Endothelial cell of umbilical vein (primary cell): ENCODE measurements around the gene EDDM3A. TPM values are rescaled to one million over a fixed set of nuclear protein-coding genes. Genes with fewer than 3 reads are reported as not detected.

Experiments
- BruUV-seq: library from RNA; stranded (reverse); fragments of 400-500 nt; replicated peaks from 2 replicates; lab custom pipeline; 2021; lab: Mats Ljungman, UMichigan
- CTCF ChIA-PET: fragments of 300-600, 350-600 bp; sonication (Branson Sonifier 250); formaldehyde crosslinking; loops from one replicate; lab custom pipeline; 2021; ENCODE audit warnings: antibody characterized with exemption, inconsistent platforms; lab: Charles Lee
- POLR2A ChIA-PET: fragments of 300-600, 350-600 bp; sonication (Branson Sonifier 250); formaldehyde crosslinking; loops from one replicate; lab custom pipeline; 2021; ENCODE audit warnings: antibody characterized with exemption, inconsistent platforms; lab: Charles Lee
- DNase-seq: peaks from one replicate; pipeline ENCODE4 v3.0.0-alpha.2; 2011; ENCODE audit warnings: low read depth, low spot score
- FAIRE-seq: peaks from 2 replicates; lab custom pipeline; 2011; peaks lifted over from hg19 to GRCh38; lab: Jason Lieb, UNC
- H2AFZ ChIP-seq: 2 replicates; pipeline ENCODE4 v1.6.0; 2012; ENCODE audit warnings: low read depth, low read length, control low read depth, inconsistent platforms
- H3K27ac ChIP-seq: 2 replicates; pipeline ENCODE4 v1.5.1; 2011; ENCODE audit warnings: low read depth, mild to moderate bottlenecking, control low read depth, low read length, moderate library complexity; ENCODE audit not compliant: insufficient read depth
- H3K27me3 ChIP-seq, 2 experiments: 2 replicates each; pipeline versions ENCODE4 v1.6.0 to v1.6.1; 2011; ENCODE audit warnings: low read length in 2 of 2, mixed read lengths in 1 of 2; ENCODE audit not compliant: control insufficient read depth in 2 of 2, insufficient read depth in 2 of 2
- H3K36me3 ChIP-seq, 2 experiments: 2 replicates in 1 of 2; 3 replicates in 1 of 2; pipeline ENCODE4 v1.5.1; 2011; ENCODE audit warnings: low read length in 2 of 2, mild to moderate bottlenecking in 1 of 2, moderate library complexity in 1 of 2; ENCODE audit not compliant: control insufficient read depth in 2 of 2, insufficient read depth in 2 of 2; ENCODE audit errors: extremely low read depth in 1 of 2
- H3K4me1 ChIP-seq: 3 replicates; pipeline ENCODE4 v1.5.1; 2011; ENCODE audit warnings: mild to moderate bottlenecking, low read length; ENCODE audit not compliant: control insufficient read depth, insufficient read depth; ENCODE audit errors: extremely low read depth
- H3K4me2 ChIP-seq: 2 replicates; pipeline ENCODE4 v1.6.1; 2011; ENCODE audit warnings: low read length, control low read depth, mixed read lengths; ENCODE audit not compliant: insufficient read depth
- H3K4me3 ChIP-seq, 3 experiments: fragments of 200-600 bp in 1 of 3; sonication (generic), shearing (Covaris generic) in 1 of 3; replicated peaks in 1 of 3; 2 replicates each; pipeline ENCODE4 v1.5.1; 2011 to 2016; ENCODE audit warnings: control low read depth in 3 of 3, low read length in 3 of 3, mild to moderate bottlenecking in 2 of 3, inconsistent platforms in 1 of 3, low read depth in 1 of 3, moderate library complexity in 1 of 3; ENCODE audit not compliant: insufficient read depth in 1 of 3
- H3K79me2 ChIP-seq: 2 replicates; pipeline ENCODE4 v1.6.0; 2012; ENCODE audit warnings: low read length, inconsistent platforms; ENCODE audit not compliant: control insufficient read depth, insufficient read depth
- H3K9ac ChIP-seq: replicated peaks from 2 replicates; pipeline ENCODE3; 2011; ENCODE audit warnings: low read length, control low read depth; ENCODE audit not compliant: insufficient read depth; ENCODE audit errors: extremely low read depth
- H3K9me1 ChIP-seq: replicated peaks from 3 replicates; pipeline ENCODE4 v1.6.0; 2011; ENCODE audit warnings: mild to moderate bottlenecking, low read length; ENCODE audit not compliant: control insufficient read depth, insufficient read depth; ENCODE audit errors: extremely low read depth
- H3K9me3 ChIP-seq: replicated peaks from 2 replicates; pipeline ENCODE4 v1.5.1; 2012; ENCODE audit warnings: low read length, inconsistent platforms; ENCODE audit not compliant: control insufficient read depth, insufficient read depth
- H4K20me1 ChIP-seq: replicated peaks from 2 replicates; pipeline ENCODE3; 2011; ENCODE audit warnings: mild to moderate bottlenecking, low read length; ENCODE audit not compliant: control insufficient read depth, insufficient read depth; ENCODE audit errors: extremely low read depth
- EZH2 ChIP-seq: IDR thresholded peaks from 2 replicates; pipeline ENCODE4 v1.6.1; 2012; ENCODE audit warnings: borderline replicate concordance, low read depth, mild to moderate bottlenecking, moderate library complexity, low read length, inconsistent platforms; ENCODE audit not compliant: severe bottlenecking
- FOS ChIP-seq: IDR thresholded peaks from 2 replicates; pipeline ENCODE4 v1.6.1; 2011; ENCODE audit warnings: mild to moderate bottlenecking, low read length, moderate library complexity, borderline replicate concordance; ENCODE audit not compliant: insufficient read depth
- GATA2 ChIP-seq: IDR thresholded peaks from 2 replicates; pipeline ENCODE4 v1.7.0; 2011; ENCODE audit warnings: low read depth, mild to moderate bottlenecking, moderate library complexity, mixed read lengths, low read length; ENCODE audit not compliant: insufficient read length, insufficient read depth
- JUN ChIP-seq: IDR thresholded peaks from 2 replicates; pipeline ENCODE4 v1.6.1; 2011; ENCODE audit warnings: borderline replicate concordance, low read depth; ENCODE audit not compliant: insufficient read length, insufficient read depth
- MYC ChIP-seq: IDR thresholded peaks from one replicate; pipeline ENCODE4 v1.6.1; 2011; ENCODE audit warnings: mild to moderate bottlenecking, low read depth, low read length
- POLR2A ChIP-seq: IDR thresholded peaks from 2 replicates; pipeline ENCODE4 v1.6.1; 2012; ENCODE audit warnings: low read depth, mild to moderate bottlenecking, control low read depth, low read length
- POLR2AphosphoS5 ChIP-seq: IDR thresholded peaks from 2 replicates; pipeline ENCODE4 v1.6.1; 2012; ENCODE audit warnings: low read depth, mild to moderate bottlenecking, control low read depth, low read length, moderate library complexity; ENCODE audit not compliant: insufficient read depth
- dilution Hi-C: fragments of 300-500 bp; cut with MboI; formaldehyde crosslinking; loops from one replicate; pipeline ENCODE4 v1.15.0; 2019; ENCODE audit warnings: low sequenced_read_pairs; ENCODE audit not compliant: extremely low pct_ligation_motif_present
- intact Hi-C: fragments of 100-400 bp; cut with micrococcal nuclease; formaldehyde crosslinking; loops from one replicate; pipeline ENCODE4 v1.10.0; 2022
- polyA plus RNA-seq, 4 experiments: library from polyadenylated mRNA; depleted of rRNA in 3 of 4; stranded (reverse) in 3 of 4; unstranded in 1 of 4; fragments of >200 nt; gene quantifications; 2 replicates each; pipeline versions ENCODE4 v1.2.1 to v1.2.3, GENCODE V29; 2011 to 2012; ENCODE audit warnings: missing spikeins in 1 of 4
- total RNA-seq: library from RNA; stranded (reverse); gene quantifications from 2 replicates; pipeline ENCODE4 v1.2.3, GENCODE V29; 2021
- TF ChIP-seq, protein P1 (sequence below): IDR thresholded peaks from 2 replicates; pipeline ENCODE4 v1.6.1; 2011; ENCODE audit not compliant: insufficient read depth, insufficient read length
- TF ChIP-seq, protein P2 (sequence below), 2 donors: IDR thresholded peaks; 1 replicate in 1 of 2; 2 replicates in 1 of 2; pipeline ENCODE4 v1.5.1; 2011; ENCODE audit warnings: low read length in 2 of 2, mild to moderate bottlenecking in 2 of 2, moderate library complexity in 2 of 2, control low read depth in 1 of 2, inconsistent platforms in 1 of 2, low read depth in 1 of 2; ENCODE audit not compliant: insufficient read depth in 1 of 2; ENCODE audit errors: extremely low read depth in 1 of 2

Gene EDDM3A
- total and polyA plus RNA-seq, 2 donors (not counting 3 experiments of a cell fraction or from before 2014, with no cell fraction given): not detected

- POLR2A ChIA-PET: no interaction called here
- no peaks in the 10 kb centered on the region for H4K20me1 ChIP-seq
- no peak overlapping the region for H3K4me2 ChIP-seq
- no TSS peak for BruUV-seq
- dilution Hi-C loops: no loop called here
- DNase-seq (no peak), FAIRE-seq (no peak)
- no peak overlapping the region for H2AFZ ChIP-seq
- CTCF ChIA-PET: interaction anchor here (1.4 kb wide), 1 partner anchor 106 kb away, joined by 3 read pairs; no protein-coding TSS in a partner anchor
- H3K9ac ChIP-seq: no peak overlapping the region
- H3K27ac ChIP-seq: no peak overlapping the region
- H3K4me1 ChIP-seq: no peaks in the 10 kb centered on the region
- TF ChIP-seq FOS (no peak), MYC (no peak), JUN (no peak), GATA2 (no peak), POLR2AphosphoS5 (no peak), POLR2A (no peak), EZH2 (no peak)
- TF ChIP-seq, protein P1, sequence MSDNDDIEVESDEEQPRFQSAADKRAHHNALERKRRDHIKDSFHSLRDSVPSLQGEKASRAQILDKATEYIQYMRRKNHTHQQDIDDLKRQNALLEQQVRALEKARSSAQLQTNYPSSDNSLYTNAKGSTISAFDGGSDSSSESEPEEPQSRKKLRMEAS: no peak
- TF ChIP-seq, protein P2, sequence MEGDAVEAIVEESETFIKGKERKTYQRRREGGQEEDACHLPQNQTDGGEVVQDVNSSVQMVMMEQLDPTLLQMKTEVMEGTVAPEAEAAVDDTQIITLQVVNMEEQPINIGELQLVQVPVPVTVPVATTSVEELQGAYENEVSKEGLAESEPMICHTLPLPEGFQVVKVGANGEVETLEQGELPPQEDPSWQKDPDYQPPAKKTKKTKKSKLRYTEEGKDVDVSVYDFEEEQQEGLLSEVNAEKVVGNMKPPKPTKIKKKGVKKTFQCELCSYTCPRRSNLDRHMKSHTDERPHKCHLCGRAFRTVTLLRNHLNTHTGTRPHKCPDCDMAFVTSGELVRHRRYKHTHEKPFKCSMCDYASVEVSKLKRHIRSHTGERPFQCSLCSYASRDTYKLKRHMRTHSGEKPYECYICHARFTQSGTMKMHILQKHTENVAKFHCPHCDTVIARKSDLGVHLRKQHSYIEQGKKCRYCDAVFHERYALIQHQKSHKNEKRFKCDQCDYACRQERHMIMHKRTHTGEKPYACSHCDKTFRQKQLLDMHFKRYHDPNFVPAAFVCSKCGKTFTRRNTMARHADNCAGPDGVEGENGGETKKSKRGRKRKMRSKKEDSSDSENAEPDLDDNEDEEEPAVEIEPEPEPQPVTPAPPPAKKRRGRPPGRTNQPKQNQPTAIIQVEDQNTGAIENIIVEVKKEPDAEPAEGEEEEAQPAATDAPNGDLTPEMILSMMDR (IDR thresholded peaks at IDR 0.05; ENCODE audit: extremely low read depth in 1 of 2, insufficient read depth in 1 of 2, low read depth in 1 of 2, low read length in 2 of 2): no peak
- no peak overlapping the region for H3K4me3 ChIP-seq
- peaks cover 11 to 20% of the 10 kb centered on the region in 2 experiments for H3K27me3 ChIP-seq
- intact Hi-C loops: no loop called here
- H3K36me3 ChIP-seq: no peaks in the 10 kb centered on the region
- no peaks in the 10 kb centered on the region for H3K9me3 ChIP-seq
- no peaks in the 10 kb centered on the region for H3K9me1 ChIP-seq
- no peaks in the 10 kb centered on the region for H3K79me2 ChIP-seq
Measured at GRCh38 chr14:20751963-20752562, 6.4 kb downstream of the EDDM3A start.
